H1 (cell line): ENCODE results near the gene PRR12. TPM values are rescaled to one million over a fixed set of nuclear protein-coding genes. Genes with fewer than 3 reads are reported as not detected.

Experiments used
- CTCF ChIA-PET: fragments of 300-600 bp; sonication (Branson Sonifier 250); formaldehyde crosslinking; loops from one replicate; lab custom pipeline; 2021; ENCODE audit not compliant: partially characterized antibody; lab: Charles Lee
- POLR2A ChIA-PET: fragments of 300-600 bp; sonication (Branson Sonifier 250); formaldehyde crosslinking; loops from one replicate; lab custom pipeline; 2021; ENCODE audit warnings: inconsistent platforms; ENCODE audit not compliant: partially characterized antibody; lab: Charles Lee
- DNase-seq, 2 experiments: peaks; one replicate each; pipeline versions ENCODE4 v3.0.0 to v3.0.0-alpha.2; 2010 to 2022; ENCODE audit warnings: low spot score in 2 of 2, low read depth in 1 of 2, mixed read lengths in 1 of 2
- FAIRE-seq: peaks from 2 replicates; lab custom pipeline; 2011; peaks lifted over from hg19 to GRCh38; lab: Jason Lieb, UNC
- H2AFZ ChIP-seq: 2 replicates; pipeline ENCODE4 v1.8.1; 2012; ENCODE audit warnings: low read length, inconsistent platforms
- H2AK5ac ChIP-seq: 2 replicates; pipeline ENCODE4 v1.6.1; 2013; ENCODE audit warnings: low read depth, low read length
- H2BK120ac ChIP-seq: replicated peaks from 2 replicates; pipeline ENCODE3; 2013; ENCODE audit warnings: low read depth, low read length, inconsistent platforms
- H2BK12ac ChIP-seq: 2 replicates; pipeline ENCODE4 v1.6.1; 2013; ENCODE audit warnings: low read depth, low read length
- H2BK15ac ChIP-seq: 2 replicates; pipeline ENCODE4 v1.6.1; 2013; ENCODE audit warnings: low read length
- H2BK20ac ChIP-seq: 2 replicates; pipeline ENCODE4 v1.6.1; 2013; ENCODE audit warnings: low read length
- H2BK5ac ChIP-seq: 2 replicates; pipeline ENCODE4 v1.6.1; 2013; ENCODE audit warnings: low read depth, low read length
- H3K14ac ChIP-seq: 2 replicates; pipeline ENCODE4 v1.6.1; 2013; ENCODE audit warnings: inconsistent platforms; ENCODE audit not compliant: insufficient read length
- H3K18ac ChIP-seq: 2 replicates; pipeline ENCODE4 v1.6.1; 2013; ENCODE audit warnings: low read length; ENCODE audit errors: extremely low read depth
- H3K23ac ChIP-seq: 2 replicates; pipeline ENCODE4 v1.6.1; 2013; ENCODE audit warnings: inconsistent platforms; ENCODE audit not compliant: insufficient read length
- H3K23me2 ChIP-seq: 2 replicates; pipeline ENCODE4 v1.6.1; 2013; ENCODE audit warnings: low read depth, low read length
- H3K27ac ChIP-seq: 2 replicates; pipeline ENCODE4 v1.6.1; 2011; ENCODE audit warnings: low read depth, low read length, inconsistent platforms
- H3K27me3 ChIP-seq, 4 experiments: replicated peaks in 1 of 4; 1 replicate in 1 of 4; 2 replicates in 3 of 4; pipeline versions ENCODE4 v1.6.1 to v1.8.1; 2011 to 2013; ENCODE audit warnings: low read length in 3 of 4, mild to moderate bottlenecking in 3 of 4, inconsistent platforms in 2 of 4, mixed read lengths in 2 of 4, moderate library complexity in 1 of 4; ENCODE audit not compliant: control insufficient read depth in 3 of 4, insufficient read depth in 3 of 4; ENCODE audit errors: extremely low read depth in 1 of 4
- H3K36me3 ChIP-seq, 4 experiments: 2 replicates each; pipeline versions ENCODE4 v1.6.1 to v1.8.1; 2011 to 2013; ENCODE audit warnings: mild to moderate bottlenecking in 4 of 4, low read length in 3 of 4, moderate library complexity in 2 of 4, control low read depth in 1 of 4, inconsistent platforms in 1 of 4; ENCODE audit not compliant: insufficient read depth in 4 of 4, control insufficient read depth in 2 of 4
- H3K4ac ChIP-seq: replicated peaks from 2 replicates; pipeline ENCODE3; 2013; ENCODE audit warnings: low read length, low read depth, mixed read lengths, inconsistent platforms; ENCODE audit not compliant: insufficient read length
- H3K4me1 ChIP-seq, 4 experiments: replicated peaks in 1 of 4; 1 replicate in 1 of 4; 2 replicates in 3 of 4; pipeline versions ENCODE4 v1.6.1 to v1.8.1; 2011 to 2013; ENCODE audit warnings: low read length in 3 of 4, inconsistent platforms in 2 of 4, mixed read lengths in 1 of 4; ENCODE audit not compliant: insufficient read depth in 4 of 4, control insufficient read depth in 3 of 4
- H3K4me2 ChIP-seq, 2 experiments: 2 replicates each; pipeline versions ENCODE4 v1.6.1 to v1.8.1; 2011 to 2013; ENCODE audit warnings: low read depth in 2 of 2, low read length in 2 of 2, control low read depth in 1 of 2, inconsistent platforms in 1 of 2, mild to moderate bottlenecking in 1 of 2; ENCODE audit not compliant: insufficient read depth in 1 of 2
- H3K4me3 ChIP-seq, 4 experiments: fragments of 200-600, 300-600 bp in 1 of 4; sonication (generic), shearing (Covaris generic), sonication (Bioruptor Twin) in 1 of 4; 2 replicates each; pipeline versions ENCODE4 v1.5.1 to v1.8.1; 2011 to 2016; ENCODE audit warnings: low read length in 4 of 4, low read depth in 3 of 4, control low read depth in 2 of 4, inconsistent platforms in 2 of 4, mild to moderate bottlenecking in 2 of 4, mixed read lengths in 1 of 4, moderate library complexity in 1 of 4; ENCODE audit not compliant: insufficient read depth in 2 of 4; ENCODE audit errors: extremely low read depth in 1 of 4
- H3K56ac ChIP-seq: replicated peaks from 2 replicates; pipeline ENCODE3; 2013; ENCODE audit warnings: low read depth, mild to moderate bottlenecking, mixed read lengths, low read length, inconsistent platforms; ENCODE audit not compliant: insufficient read length
- H3K79me1 ChIP-seq: 2 replicates; pipeline ENCODE4 v1.6.1; 2013; ENCODE audit warnings: low read depth, low read length, control low read depth
- H3K79me2 ChIP-seq, 2 experiments: 2 replicates each; pipeline versions ENCODE4 v1.6.1 to v1.8.1; 2012 to 2013; ENCODE audit warnings: low read length in 2 of 2, mild to moderate bottlenecking in 2 of 2, inconsistent platforms in 1 of 2; ENCODE audit not compliant: insufficient read depth in 2 of 2, control insufficient read depth in 1 of 2
- H3K9ac ChIP-seq, 4 experiments: replicated peaks in 1 of 4; 1 replicate in 1 of 4; 2 replicates in 3 of 4; pipeline versions ENCODE4 v1.6.1 to v1.8.1; 2011 to 2013; ENCODE audit warnings: low read depth in 3 of 4, low read length in 3 of 4, control low read depth in 2 of 4, mild to moderate bottlenecking in 2 of 4, moderate library complexity in 2 of 4, inconsistent platforms in 1 of 4; ENCODE audit errors: extremely low read depth in 1 of 4
- H3K9me3 ChIP-seq, 2 experiments: 2 replicates each; pipeline versions ENCODE4 v1.6.1 to v1.8.1; 2012 to 2013; ENCODE audit warnings: mild to moderate bottlenecking in 2 of 2, moderate library complexity in 2 of 2, control low read depth in 1 of 2, inconsistent platforms in 1 of 2, low read depth in 1 of 2, low read length in 1 of 2, mixed read lengths in 1 of 2; ENCODE audit not compliant: insufficient read depth in 2 of 2
- H4K20me1 ChIP-seq, 2 experiments: replicated peaks in 1 of 2; 2 replicates each; pipeline versions ENCODE3 to v1.8.1; 2011 to 2013; ENCODE audit warnings: inconsistent platforms in 2 of 2, low read length in 2 of 2, mild to moderate bottlenecking in 1 of 2; ENCODE audit not compliant: insufficient read depth in 2 of 2, control insufficient read depth in 1 of 2
- H4K5ac ChIP-seq: 2 replicates; pipeline ENCODE4 v1.6.1; 2013; ENCODE audit warnings: low read length, low read depth, mixed read lengths, inconsistent platforms; ENCODE audit not compliant: insufficient read length
- H4K8ac ChIP-seq: 2 replicates; pipeline ENCODE4 v1.8.0; 2013; ENCODE audit warnings: mild to moderate bottlenecking, moderate library complexity, low read length, inconsistent platforms; ENCODE audit not compliant: insufficient read depth; ENCODE audit errors: extremely low read depth
- H4K91ac ChIP-seq: replicated peaks from 2 replicates; pipeline ENCODE3; 2013; ENCODE audit warnings: low read length, mixed read lengths, inconsistent platforms; ENCODE audit not compliant: insufficient read length
- YY1 ChIP-seq: IDR thresholded peaks from 2 replicates; pipeline ENCODE4 v1.6.1; 2011; ENCODE audit warnings: low read depth, mild to moderate bottlenecking, low read length
- WGBS, 2 experiments: shearing (Covaris generic) in 1 of 2; methylation state at CpG; one replicate each; pipeline versions ENCODE4 v1.1.6 to v1.1.7; 2013 to 2015; ENCODE audit warnings: low lambda C conversion rate in 2 of 2, mixed read lengths in 2 of 2, inconsistent platforms in 1 of 2, low coverage in 1 of 2, missing lambda C conversion rate in 1 of 2; ENCODE audit not compliant: insufficient replicate concordance in 2 of 2, insufficient coverage in 1 of 2, insufficient read length in 1 of 2; ENCODE audit errors: extremely low coverage in 1 of 2, missing lambda C conversion rate in 1 of 2; 5-methylcytosine and 5-hydroxymethylcytosine counted together
- polyA plus RNA-seq, 7 experiments: library from polyadenylated mRNA; depleted of rRNA in 3 of 7; stranded (reverse) in 5 of 7; unstranded in 2 of 7; fragments of >200 nt in 5 of 7; fragments of 200-250 nt in 2 of 7; gene quantifications; 1 replicate in 5 of 7; 2 replicates in 1 of 7; 4 replicates in 1 of 7; pipeline versions ENCODE4 v1.2.1 to v1.2.3, GENCODE V29; 2011 to 2013; ENCODE audit warnings: missing spikeins in 2 of 7, mixed read lengths in 2 of 7
- total RNA-seq: library from RNA; stranded (reverse); fragmentation: NEBNext Ultra II Directional; extraction: Animal tissue kit (Norgen Biotek cat#: 25700); gene quantifications from 2 replicates; pipeline ENCODE4 v1.2.1, GENCODE V29; 2021

Gene PRR12
- total and polyA plus RNA-seq, 2 of the 8 experiments (the other 6 are each of a cell fraction or from before 2014, with no cell fraction given), result 2.5 to 59.4 TPM

- Histone ChIP-seq H2BK12ac (no peak overlapping the region), H4K8ac (no peak overlapping the region), H3K27ac (no peak overlapping the region), H3K79me1 (no peaks in the 10 kb centered on the region; the same call in 1 of the 2 replicates), H3K14ac (no peak overlapping the region), H2BK5ac (no peak overlapping the region), H3K36me3 (no peaks in the 10 kb centered on the region; a peak in 1 of 8 replicates), H3K56ac (no peak overlapping the region), H3K9ac (no peak overlapping the region), H2BK120ac (no peak overlapping the region), H2AK5ac (no peak overlapping the region), H3K4me1 (peaks cover under 1 to 5% (median 2%) of the 10 kb centered on the region in 4 experiments; a peak in 5 of 7 replicates), H3K79me2 (peaks cover 0 to 31% of the 10 kb centered on the region in 2 experiments; a peak in 3 of 4 replicates), H3K23ac (no peak overlapping the region)
- no peak for DNase-seq
- POLR2A ChIA-PET, result interaction anchor here (2.6 kb wide), 1 partner anchor 8 kb away, joined by 15 read pairs; no protein-coding TSS in a partner anchor
- TF ChIP-seq YY1, result no peak
- TF ChIP-seq, all 59 proteins: peak for 0
- FAIRE-seq, result no peak
- H2BK20ac ChIP-seq, result no peak overlapping the region
- H3K4ac ChIP-seq, result no peak overlapping the region
- H3K9me3 ChIP-seq, result no peaks in the 10 kb centered on the region
- H2AFZ ChIP-seq, result no peak overlapping the region
- H3K4me3 ChIP-seq, result no peak overlapping the region
- 91% methylated on average over 4 of the region's 4 CpGs; no CpG with 5 or more reads in 1 of the 2 experiments for WGBS, 2 experiments
- no peaks in the 10 kb centered on the region for H3K23me2 ChIP-seq
- H4K91ac ChIP-seq, result no peak overlapping the region
- no peaks in the 10 kb centered on the region for H3K27me3 ChIP-seq
- H3K18ac ChIP-seq, result no peak overlapping the region
- no peak overlapping the region for H4K5ac ChIP-seq
- CTCF ChIA-PET, result interaction anchor here (1.0 to 1.4 kb wide), 5 partner anchors 9 to 125 kb away, joined by 3 to 4 read pairs (median 4); no protein-coding TSS in a partner anchor
- H3K4me2 ChIP-seq, result no peak overlapping the region
- no peak overlapping the region for H2BK15ac ChIP-seq
- peaks cover 0 to 7% of the 10 kb centered on the region in 2 experiments for H4K20me1 ChIP-seq
These were observed 25.7 kb upstream of the PRR12 start for GRCh38 chr19:49565261-49565660.
